Muscle layer of duodenum (tissue), 2 donors: ENCODE data around the gene MDFI.
"Not testable (repeated sequence)": the region's sequence is repeated elsewhere in the genome, so short reads cannot be mapped to it uniquely, and the experiment has no call there.

Source experiments
- H3K27ac ChIP-seq: one replicate; pipeline ENCODE4 v1.7.0; 2013; ENCODE audit warnings: mild to moderate bottlenecking, low read length
- H3K27me3 ChIP-seq: one replicate; pipeline ENCODE4 v1.7.0; 2013; ENCODE audit warnings: low read depth, mild to moderate bottlenecking, control low read depth, low read length
- H3K36me3 ChIP-seq, 2 donors: one replicate each; pipeline ENCODE4 v1.7.0; 2013; ENCODE audit warnings: low read length in 2 of 2, control low read depth in 1 of 2, mild to moderate bottlenecking in 1 of 2; ENCODE audit not compliant: insufficient read depth in 2 of 2, control insufficient read depth in 1 of 2
- H3K4me1 ChIP-seq, 2 donors: one replicate each; pipeline ENCODE4 v1.7.0; 2013; ENCODE audit warnings: low read length in 2 of 2, mild to moderate bottlenecking in 2 of 2, control low read depth in 1 of 2, moderate library complexity in 1 of 2; ENCODE audit not compliant: insufficient read depth in 2 of 2, control insufficient read depth in 1 of 2
- H3K4me3 ChIP-seq, 2 donors: one replicate each; pipeline ENCODE4 v1.7.0; 2013; ENCODE audit warnings: low read length in 2 of 2, low read depth in 1 of 2, mild to moderate bottlenecking in 1 of 2
- H3K9me3 ChIP-seq, 2 donors: one replicate each; pipeline ENCODE4 v1.7.0; 2013; ENCODE audit warnings: low read length in 2 of 2, control low read depth in 1 of 2, mild to moderate bottlenecking in 1 of 2; ENCODE audit not compliant: control insufficient read depth in 1 of 2
- donor health status: healthy.

MDFI gene

GRCh38 chr6:41604006-41604405, 34.3 kb upstream of the MDFI start:
- Histone ChIP-seq H3K27me3 (no peaks in the 10 kb centered on the region), H3K27ac (no peak overlapping the region), H3K4me1 (peaks cover 0 to 10% of the 10 kb centered on the region in 2 donors), H3K4me3 (no peak overlapping the region), H3K9me3 (no peaks in the 10 kb centered on the region), H3K36me3 (peaks cover 0 to 11% of the 10 kb centered on the region in 2 donors)

- Histone ChIP-seq H3K9me3 (no peaks in the 10 kb centered on the region), H3K27ac (no peak overlapping the region), H3K4me1 (peaks cover 0 to 10% of the 10 kb centered on the region in 2 donors), H3K36me3 (no peaks in the 10 kb centered on the region), H3K27me3 (no peaks in the 10 kb centered on the region), H3K4me3 (no peak overlapping the region)
Observed at GRCh38 chr6:41605649-41606048, 32.6 kb upstream of the MDFI start.

- Histone ChIP-seq H3K4me3 (no peak overlapping the region), H3K36me3 (no peaks in the 10 kb centered on the region), H3K9me3 (no peaks in the 10 kb centered on the region), H3K27ac (no peak overlapping the region), H3K4me1 (peaks cover 0 to 10% of the 10 kb centered on the region in 2 donors), H3K27me3 (no peaks in the 10 kb centered on the region)
Observed at GRCh38 chr6:41607036-41607435, 31.2 kb upstream of the MDFI start.

GRCh38 chr6:41607736-41608135, 30.5 kb upstream of the MDFI start:
- Histone ChIP-seq H3K4me3 (no peak overlapping the region), H3K27ac (no peak overlapping the region), H3K27me3 (no peaks in the 10 kb centered on the region), H3K4me1 (peaks cover 0 to 3% of the 10 kb centered on the region in 2 donors), H3K36me3 (no peaks in the 10 kb centered on the region), H3K9me3 (no peaks in the 10 kb centered on the region)

- H3K27ac ChIP-seq: no peak overlapping the region
Observed at GRCh38 chr6:41608443-41609151, 29.7 kb upstream of the MDFI start.

GRCh38 chr6:41614715-41615114, 23.6 kb upstream of the MDFI start:
- Histone ChIP-seq H3K27ac (no peak overlapping the region), H3K4me1 (no peaks in the 10 kb centered on the region), H3K36me3 (no peaks in the 10 kb centered on the region)

More at GRCh38 chr6:41608443-41609151, 29.7 kb upstream of the MDFI start:
- Histone ChIP-seq H3K9me3 (no peaks in the 10 kb centered on the region), H3K4me1 (no peaks in the 10 kb centered on the region), H3K36me3 (no peaks in the 10 kb centered on the region), H3K27me3 (no peaks in the 10 kb centered on the region), H3K4me3 (no peak overlapping the region)

GRCh38 chr6:41615311-41615710, 23.0 kb upstream of the MDFI start:
- no peak overlapping the region for H3K27ac ChIP-seq
- H3K36me3 ChIP-seq: no peaks in the 10 kb centered on the region
- H3K9me3 ChIP-seq: no peaks in the 10 kb centered on the region
- no peaks in the 10 kb centered on the region for H3K4me1 ChIP-seq
- H3K27me3 ChIP-seq: no peaks in the 10 kb centered on the region
- no peak overlapping the region for H3K4me3 ChIP-seq

More at GRCh38 chr6:41614715-41615114, 23.6 kb upstream of the MDFI start:
- Histone ChIP-seq H3K4me3 (no peak overlapping the region), H3K9me3 (no peaks in the 10 kb centered on the region), H3K27me3 (no peaks in the 10 kb centered on the region)

GRCh38 chr6:41618598-41618997, 19.7 kb upstream of the MDFI start:
- H3K4me1 ChIP-seq: no peaks in the 10 kb centered on the region
- H3K9me3 ChIP-seq: peaks cover 0 to 7% of the 10 kb centered on the region in 2 donors
- H3K36me3 ChIP-seq: no peaks in the 10 kb centered on the region
- H3K27me3 ChIP-seq: no peaks in the 10 kb centered on the region
- H3K4me3 ChIP-seq: no peak overlapping the region
- no peak overlapping the region for H3K27ac ChIP-seq

GRCh38 chr6:41619193-41619592, 19.1 kb upstream of the MDFI start:
- not testable (repeated sequence) for H3K27ac ChIP-seq, H3K9me3 ChIP-seq, H3K27me3 ChIP-seq, H3K4me1 ChIP-seq, H3K36me3 ChIP-seq, H3K4me3 ChIP-seq

GRCh38 chr6:41621367-41621766, 16.9 kb upstream of the MDFI start:
- Histone ChIP-seq H3K9me3 (peaks cover 0 to 7% of the 10 kb centered on the region in 2 donors), H3K36me3 (no peaks in the 10 kb centered on the region), H3K4me3 (no peak overlapping the region), H3K27ac (no peak overlapping the region), H3K4me1 (peaks cover 0 to 7% of the 10 kb centered on the region in 2 donors), H3K27me3 (no peaks in the 10 kb centered on the region)

- H3K4me1 ChIP-seq: peaks cover 0 to 7% of the 10 kb centered on the region in 2 donors
- H3K9me3 ChIP-seq: peaks cover 0 to 7% of the 10 kb centered on the region in 2 donors
- H3K27ac ChIP-seq: no peak overlapping the region
- no peaks in the 10 kb centered on the region for H3K27me3 ChIP-seq
- no peaks in the 10 kb centered on the region for H3K36me3 ChIP-seq
- H3K4me3 ChIP-seq: no peak overlapping the region
Observed at GRCh38 chr6:41621802-41622201, 16.5 kb upstream of the MDFI start.
